K562 (cell line): Measurements from ENCODE around the gene RASSF7. TPM values are rescaled to one million over a fixed set of nuclear protein-coding genes. Genes with fewer than 3 reads are reported as not detected.

Source experiments
- DMBX1 ChIP-seq: fragments of 250-450 bp; sonication (Bioruptor Pico); IDR thresholded peaks from 2 replicates; pipeline ENCODE4 v1.8.0; 2022; ENCODE audit warnings: inconsistent platforms, mild to moderate bottlenecking, moderate library complexity, borderline replicate concordance
- ELF2 ChIP-seq: fragments of 250-450 bp; sonication (Bioruptor Pico); IDR thresholded peaks from 2 replicates; pipeline ENCODE4 v1.5.0; 2021; ENCODE audit warnings: mild to moderate bottlenecking
- ELK1 ChIP-seq: sonication (generic); formaldehyde crosslinking; IDR thresholded peaks from 2 replicates; pipeline ENCODE4 v1.8.1; 2022; ENCODE audit warnings: missing genetic modification reagents
- FOS ChIP-seq: IDR thresholded peaks from 3 replicates; pipeline ENCODE4 v1.6.1; 2011; ENCODE audit not compliant: insufficient read length; ENCODE audit errors: extremely low read depth
- HOXB6 ChIP-seq: fragments of 250-450 bp; sonication (Bioruptor Pico); IDR thresholded peaks from 2 replicates; pipeline ENCODE4 v1.5.1; 2022; ENCODE audit warnings: mild to moderate bottlenecking, borderline replicate concordance
- NFIC ChIP-seq: fragments of 450-650 bp; IDR thresholded peaks from 2 replicates; pipeline ENCODE4 v1.6.1; 2017; ENCODE audit warnings: mild to moderate bottlenecking, inconsistent platforms
- SP2 ChIP-seq: IDR thresholded peaks from 2 replicates; pipeline ENCODE4 v1.6.1; 2011; ENCODE audit warnings: mild to moderate bottlenecking, low read depth, low read length, moderate library complexity; ENCODE audit not compliant: poor library complexity, severe bottlenecking; ENCODE audit errors: extremely low read depth
- SPI1 ChIP-seq: IDR thresholded peaks from 2 replicates; pipeline ENCODE4 v1.6.1; 2011; ENCODE audit warnings: low read depth, low read length, control low read depth, borderline replicate concordance
- THRAP3 ChIP-seq: fragments of 450-650 bp; IDR thresholded peaks from 2 replicates; pipeline ENCODE4 v1.6.1; 2016; ENCODE audit warnings: mild to moderate bottlenecking, inconsistent platforms, borderline replicate concordance
- YY1 ChIP-seq, 3 experiments: IDR thresholded peaks; 2 replicates each; pipeline ENCODE4 v1.6.1; 2011; ENCODE audit warnings: low read length in 2 of 3, mild to moderate bottlenecking in 2 of 3, moderate library complexity in 2 of 3, borderline replicate concordance in 1 of 3, control low read depth in 1 of 3, low read depth in 1 of 3; ENCODE audit not compliant: insufficient read depth in 3 of 3, insufficient replicate concordance in 2 of 3, control insufficient read depth in 1 of 3, insufficient read length in 1 of 3; ENCODE audit errors: extremely low read depth in 1 of 3
- ZFP1 ChIP-seq: fragments of 450-650 bp; formaldehyde crosslinking; IDR thresholded peaks from 2 replicates; pipeline ENCODE4 v1.4.0; 2020; ENCODE audit warnings: mild to moderate bottlenecking, mixed read lengths
- ZNF583 ChIP-seq: fragments of 250-450 bp; sonication (Bioruptor Pico); IDR thresholded peaks from 2 replicates; pipeline ENCODE4 v1.4.0; 2020
- ZNF75A ChIP-seq: fragments of 450-650 bp; formaldehyde crosslinking; IDR thresholded peaks from 2 replicates; pipeline ENCODE4 v1.4.0; 2020; ENCODE audit warnings: mild to moderate bottlenecking
- polyA plus RNA-seq, 8 experiments: library from polyadenylated mRNA; depleted of rRNA in 4 of 8; stranded (reverse) in 5 of 8; unstranded in 3 of 8; fragments of >200 nt; fragmentation: Nextera tagmentation in 2 of 8; fragmentation: Illumina TruSeq in 1 of 8; extraction: Ambion mirVana in 2 of 8; extraction: Trizol in 1 of 8; gene quantifications; 2 replicates each; pipeline versions ENCODE4 v1.2.1 to v1.2.3, GENCODE V29; 2011 to 2014; ENCODE audit warnings: inconsistent platforms in 1 of 8, missing spikeins in 1 of 8
- total RNA-seq, 7 experiments: library from RNA; depleted of rRNA in 6 of 7; stranded (reverse); fragments of >200 nt in 6 of 7; fragmentation: Illumina TruSeq in 2 of 7; extraction: Trizol in 2 of 7; gene quantifications; 2 replicates each; pipeline versions ENCODE4 v1.2.1 to v1.2.3, GENCODE V29; 2011 to 2021; ENCODE audit warnings: low replicate concordance in 1 of 7
- TF ChIP-seq, protein P1 (sequence below): fragments of 250-450 bp; sonication (Bioruptor Pico); IDR thresholded peaks from 2 replicates; pipeline ENCODE4 v1.4.0; 2020
- TF ChIP-seq, protein P2 (sequence below): fragments of 250-450 bp; sonication (Bioruptor Pico); IDR thresholded peaks from 2 replicates; pipeline ENCODE4 v1.8.0; 2021; ENCODE audit warnings: borderline replicate concordance, mild to moderate bottlenecking, moderate library complexity; ENCODE audit not compliant: poor library complexity, severe bottlenecking

RASSF7 gene
- total and polyA plus RNA-seq, 9 of the 15 experiments (the other 6 are each of a cell fraction or from before 2014, with no cell fraction given), result 0.41 to 45.2 (median 18.6) TPM

- TF ChIP-seq, protein P1, sequence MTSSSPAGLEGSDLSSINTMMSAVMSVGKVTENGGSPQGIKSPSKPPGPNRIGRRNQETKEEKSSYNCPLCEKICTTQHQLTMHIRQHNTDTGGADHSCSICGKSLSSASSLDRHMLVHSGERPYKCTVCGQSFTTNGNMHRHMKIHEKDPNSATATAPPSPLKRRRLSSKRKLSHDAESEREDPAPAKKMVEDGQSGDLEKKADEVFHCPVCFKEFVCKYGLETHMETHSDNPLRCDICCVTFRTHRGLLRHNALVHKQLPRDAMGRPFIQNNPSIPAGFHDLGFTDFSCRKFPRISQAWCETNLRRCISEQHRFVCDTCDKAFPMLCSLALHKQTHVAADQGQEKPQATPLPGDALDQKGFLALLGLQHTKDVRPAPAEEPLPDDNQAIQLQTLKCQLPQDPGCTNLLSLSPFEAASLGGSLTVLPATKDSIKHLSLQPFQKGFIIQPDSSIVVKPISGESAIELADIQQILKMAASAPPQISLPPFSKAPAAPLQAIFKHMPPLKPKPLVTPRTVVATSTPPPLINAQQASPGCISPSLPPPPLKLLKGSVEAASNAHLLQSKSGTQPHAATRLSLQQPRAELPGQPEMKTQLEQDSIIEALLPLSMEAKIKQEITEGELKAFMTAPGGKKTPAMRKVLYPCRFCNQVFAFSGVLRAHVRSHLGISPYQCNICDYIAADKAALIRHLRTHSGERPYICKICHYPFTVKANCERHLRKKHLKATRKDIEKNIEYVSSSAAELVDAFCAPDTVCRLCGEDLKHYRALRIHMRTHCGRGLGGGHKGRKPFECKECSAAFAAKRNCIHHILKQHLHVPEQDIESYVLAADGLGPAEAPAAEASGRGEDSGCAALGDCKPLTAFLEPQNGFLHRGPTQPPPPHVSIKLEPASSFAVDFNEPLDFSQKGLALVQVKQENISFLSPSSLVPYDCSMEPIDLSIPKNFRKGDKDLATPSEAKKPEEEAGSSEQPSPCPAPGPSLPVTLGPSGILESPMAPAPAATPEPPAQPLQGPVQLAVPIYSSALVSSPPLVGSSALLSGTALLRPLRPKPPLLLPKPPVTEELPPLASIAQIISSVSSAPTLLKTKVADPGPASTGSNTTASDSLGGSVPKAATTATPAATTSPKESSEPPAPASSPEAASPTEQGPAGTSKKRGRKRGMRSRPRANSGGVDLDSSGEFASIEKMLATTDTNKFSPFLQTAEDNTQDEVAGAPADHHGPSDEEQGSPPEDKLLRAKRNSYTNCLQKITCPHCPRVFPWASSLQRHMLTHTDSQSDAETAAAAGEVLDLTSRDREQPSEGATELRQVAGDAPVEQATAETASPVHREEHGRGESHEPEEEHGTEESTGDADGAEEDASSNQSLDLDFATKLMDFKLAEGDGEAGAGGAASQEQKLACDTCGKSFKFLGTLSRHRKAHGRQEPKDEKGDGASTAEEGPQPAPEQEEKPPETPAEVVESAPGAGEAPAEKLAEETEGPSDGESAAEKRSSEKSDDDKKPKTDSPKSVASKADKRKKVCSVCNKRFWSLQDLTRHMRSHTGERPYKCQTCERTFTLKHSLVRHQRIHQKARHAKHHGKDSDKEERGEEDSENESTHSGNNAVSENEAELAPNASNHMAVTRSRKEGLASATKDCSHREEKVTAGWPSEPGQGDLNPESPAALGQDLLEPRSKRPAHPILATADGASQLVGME, result peak; percentile 57; the same call in 1 of the 2 replicates
- TF ChIP-seq ZNF583 (CRISPR knock-in tag) (0 out of 2 replicates have a peak, but pooled peaks have one; percentile 16), SP2 (peak; percentile 82), ELF2 (CRISPR knock-in tag) (peak; percentile 83), SPI1 (peak; percentile 65; the same call in 1 of the 2 replicates), ZNF75A (CRISPR knock-in tag) (no peak), YY1 (IDR thresholded peaks at IDR 0.05; ENCODE audit: borderline replicate concordance in 1 of 3, control insufficient read depth in 1 of 3, extremely low read depth in 1 of 3, insufficient read depth in 3 of 3, insufficient read length in 1 of 3, insufficient replicate concordance in 2 of 3, low read depth in 1 of 3, low read length in 2 of 3) (peak in 1 of 3 experiments; percentile 11), FOS (peak; percentile 97), THRAP3 (no peak), ELK1 (CRISPR knock-in tag) (no peak), HOXB6 (CRISPR knock-in tag) (no peak), ZFP1 (CRISPR knock-in tag) (no peak), NFIC (peak; percentile 26), DMBX1 (CRISPR knock-in tag) (0 out of 2 replicates have a peak, but pooled peaks have one; percentile 14)
- TF ChIP-seq, protein P2, sequence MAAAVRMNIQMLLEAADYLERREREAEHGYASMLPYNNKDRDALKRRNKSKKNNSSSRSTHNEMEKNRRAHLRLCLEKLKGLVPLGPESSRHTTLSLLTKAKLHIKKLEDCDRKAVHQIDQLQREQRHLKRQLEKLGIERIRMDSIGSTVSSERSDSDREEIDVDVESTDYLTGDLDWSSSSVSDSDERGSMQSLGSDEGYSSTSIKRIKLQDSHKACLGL, result no peak
Observed at GRCh38 chr11:560305-561147, at the start of gene RASSF7, which contains the start of gene LMNTD2 (continued).
